Medulla oblongata (tissue), 1 donor: ENCODE results near the gene B4GALNT3.

Experiments used
- DNase-seq: peaks from one replicate; pipeline ENCODE4 v3.0.0-alpha.2; 2015; ENCODE audit errors: extremely low spot score

B4GALNT3 gene

DNA sequence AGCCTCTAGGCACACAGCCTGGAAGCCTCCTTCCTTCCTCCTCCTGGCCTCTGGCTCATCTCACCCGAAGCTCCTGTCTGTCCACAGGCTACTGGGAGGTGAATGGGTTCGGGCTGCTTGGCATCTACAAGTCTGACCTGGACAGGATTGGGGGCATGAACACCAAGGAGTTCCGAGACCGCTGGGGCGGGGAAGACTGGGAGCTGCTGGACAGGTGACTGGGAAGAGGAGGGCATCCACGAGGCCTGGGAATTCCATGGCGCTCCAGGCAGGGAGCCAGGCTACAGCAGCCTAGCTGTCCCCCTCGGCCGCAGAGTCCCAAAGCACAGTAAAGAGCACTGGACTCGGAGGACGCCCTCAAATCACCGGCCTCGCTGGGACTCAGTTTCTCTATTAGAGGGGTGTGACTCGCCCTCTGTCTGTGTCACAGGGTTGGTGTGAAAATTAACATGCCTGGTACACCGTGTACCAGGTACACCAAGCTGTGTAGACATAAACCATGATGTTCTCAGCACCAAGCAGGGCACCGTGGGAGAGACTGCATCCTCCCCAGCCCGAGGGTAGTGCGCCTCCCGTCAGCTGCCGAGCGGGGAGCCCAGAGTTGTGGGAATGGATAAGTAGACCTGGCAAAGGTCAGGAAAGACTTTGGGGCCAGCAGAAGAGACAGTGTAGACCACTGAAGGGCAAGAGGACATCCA is 99.6 kb downstream of the B4GALNT3 start:
- no peak for DNase-seq

GRCh38 chr12:559906-560455 is 100.2 kb downstream of the B4GALNT3 start:
- DNase-seq, result peak; percentile 54

DNA sequence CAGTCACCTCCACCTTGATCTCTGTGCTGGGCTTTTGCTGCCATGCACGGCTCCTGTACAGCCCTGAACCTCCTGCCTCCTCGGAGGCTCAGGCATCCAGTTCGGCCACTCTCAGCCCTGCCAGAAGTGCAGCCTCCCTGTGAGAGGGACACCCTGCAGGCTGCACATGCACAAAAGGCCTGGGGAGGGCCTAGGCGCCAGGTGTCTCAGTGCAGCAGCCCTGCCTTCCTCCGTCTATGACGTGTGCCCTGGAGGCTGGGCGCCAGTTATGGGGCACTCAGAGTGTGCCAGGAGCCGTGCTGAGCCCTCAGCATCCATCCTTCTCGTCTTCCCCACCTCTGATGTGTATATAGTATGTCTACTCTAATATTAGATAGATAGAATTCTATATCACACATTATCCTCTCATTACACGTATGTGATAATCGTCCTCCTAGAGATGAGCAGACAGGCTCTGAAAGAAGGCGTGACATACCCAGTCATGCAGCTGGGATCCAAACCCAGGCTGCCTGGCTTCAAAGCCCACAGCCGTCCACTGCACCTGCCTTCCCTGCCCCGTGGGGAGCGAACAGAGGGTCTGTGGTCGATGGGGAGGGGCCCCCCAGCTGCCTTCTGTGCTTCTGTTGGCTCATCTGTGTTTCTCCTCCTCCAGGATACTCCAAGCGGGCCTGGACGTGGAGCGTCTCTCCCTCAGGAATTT is 101.1 kb downstream of the B4GALNT3 start:
- no peak for DNase-seq

GRCh38 chr12:561391-561705 is 101.6 kb downstream of the B4GALNT3 start:
- DNase-seq, result no peak

DNA sequence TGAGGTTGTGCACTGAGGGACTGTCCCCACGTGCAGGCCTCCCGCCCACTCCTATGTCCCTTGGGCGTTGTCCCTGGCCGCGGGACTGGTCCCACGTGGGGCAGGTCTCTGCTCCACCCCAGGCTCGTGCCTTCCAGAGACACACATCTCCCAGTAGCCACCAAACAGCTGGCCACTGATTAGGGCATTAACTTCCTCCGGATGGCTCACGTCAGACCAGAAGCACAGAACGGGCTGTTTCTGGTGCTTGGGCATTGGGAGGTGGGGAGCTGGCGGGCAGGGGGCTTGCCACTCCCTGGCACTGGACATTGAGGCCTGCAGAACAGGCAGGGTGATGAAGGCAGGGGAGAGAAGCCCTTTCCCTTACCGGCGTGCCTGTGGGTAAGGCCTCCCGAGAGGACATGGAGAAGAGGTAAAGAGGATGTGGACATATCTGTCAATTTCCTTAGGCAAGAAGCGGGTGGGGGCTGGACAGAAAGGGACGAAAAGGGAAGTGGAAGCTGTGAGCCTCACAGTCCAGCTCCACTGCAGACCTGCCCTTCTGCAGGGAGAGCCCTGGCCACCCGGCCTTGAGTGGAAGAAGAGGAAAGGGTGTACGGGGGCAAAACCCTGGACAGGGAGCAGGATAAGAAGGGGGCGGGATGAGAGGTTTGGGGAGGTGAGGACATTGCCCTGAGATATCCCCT is 102.3 kb downstream of the B4GALNT3 start:
- DNase-seq, result peak; percentile 74

DNA sequence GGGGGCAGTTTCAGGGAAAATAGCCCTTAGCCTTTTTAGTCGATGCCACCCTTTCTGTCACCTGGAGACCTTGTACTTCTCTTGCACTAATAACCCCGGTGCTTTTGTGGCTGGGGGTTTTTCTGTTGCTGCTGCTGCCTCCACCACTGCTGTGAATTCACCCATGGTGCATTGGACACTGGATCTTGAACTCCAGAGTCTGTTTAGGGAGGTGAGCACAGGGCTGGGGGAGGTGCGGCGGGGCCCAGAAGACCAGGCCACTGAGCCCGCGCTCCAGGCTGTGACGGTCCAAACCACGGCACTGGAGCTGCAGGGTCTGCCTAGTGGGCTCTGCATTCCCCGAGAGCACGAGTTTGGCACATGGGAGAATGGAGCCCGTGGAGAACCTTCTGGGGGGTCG is 102.9 kb downstream of the B4GALNT3 start:
- no peak for DNase-seq

GRCh38 chr12:563250-563781 is 103.6 kb downstream of the B4GALNT3 start:
- no peak for DNase-seq

DNA sequence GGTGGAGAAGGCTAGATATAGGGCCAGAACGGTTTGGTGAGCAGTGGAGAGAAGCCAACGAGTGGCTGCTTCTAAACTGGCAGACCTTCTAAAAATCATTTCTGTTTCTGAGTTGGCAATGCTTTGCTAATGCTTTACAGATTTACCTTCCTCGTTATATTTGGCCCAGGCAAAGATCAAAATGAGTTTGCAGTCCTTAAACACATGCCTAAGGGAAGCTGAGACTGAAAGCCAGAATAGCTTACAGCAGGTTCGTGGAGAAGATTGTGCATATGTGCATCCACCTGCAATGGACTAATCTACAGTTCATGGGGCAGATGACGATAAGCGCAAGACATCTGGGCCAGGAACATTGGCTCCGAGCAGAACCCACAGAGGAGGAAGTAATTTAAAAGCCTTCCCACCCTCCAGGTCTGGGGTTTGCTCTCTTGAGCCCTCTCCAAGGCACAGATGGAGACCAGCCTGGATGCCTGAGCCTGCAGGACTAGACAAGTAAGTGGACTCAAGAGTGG is 104.1 kb downstream of the B4GALNT3 start:
- DNase-seq, result no peak

DNA sequence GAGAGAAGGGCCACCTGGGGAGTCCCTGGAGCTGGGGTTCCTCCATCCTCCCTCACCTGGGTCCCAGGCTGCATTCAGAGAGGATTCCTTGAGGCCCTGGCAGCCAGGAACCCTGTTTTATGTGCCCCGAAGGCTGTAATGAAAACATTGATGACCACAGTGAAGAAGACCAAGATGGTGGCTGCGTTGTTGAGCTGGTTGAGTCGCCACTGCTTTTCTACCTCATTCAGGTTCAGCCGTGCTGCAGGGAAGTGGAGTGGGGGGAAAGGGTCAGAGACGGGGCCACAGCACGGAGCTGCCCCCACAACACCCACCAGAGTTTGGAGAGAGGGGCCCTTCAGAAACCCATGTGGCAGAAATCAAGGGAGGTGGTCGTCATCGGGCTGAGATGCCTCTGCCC is 105.4 kb downstream of the B4GALNT3 start:
- DNase-seq, result no peak

- no peak for DNase-seq
Measured at GRCh38 chr12:565589-566105, 105.9 kb downstream of the B4GALNT3 start.

DNA sequence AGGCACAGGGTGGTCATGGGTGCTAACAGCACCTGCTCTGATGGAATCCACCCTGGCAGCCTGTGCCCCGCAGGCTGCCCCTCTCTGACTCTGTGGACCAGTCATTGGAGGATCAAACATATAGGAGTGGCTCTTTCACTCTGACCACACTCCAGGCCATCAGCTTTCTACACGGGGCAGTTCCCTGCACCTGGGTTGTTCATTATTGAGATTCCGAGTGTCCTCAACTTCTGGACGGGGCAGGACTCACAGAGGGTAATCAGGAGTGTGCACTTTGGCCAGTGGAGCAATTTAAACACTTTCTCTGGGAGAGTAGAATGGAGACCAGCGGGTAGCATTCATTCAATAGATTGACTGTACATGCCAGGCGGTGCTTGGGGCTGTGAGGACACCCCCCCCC is 108.7 kb downstream of the B4GALNT3 start:
- DNase-seq, result no peak

DNA sequence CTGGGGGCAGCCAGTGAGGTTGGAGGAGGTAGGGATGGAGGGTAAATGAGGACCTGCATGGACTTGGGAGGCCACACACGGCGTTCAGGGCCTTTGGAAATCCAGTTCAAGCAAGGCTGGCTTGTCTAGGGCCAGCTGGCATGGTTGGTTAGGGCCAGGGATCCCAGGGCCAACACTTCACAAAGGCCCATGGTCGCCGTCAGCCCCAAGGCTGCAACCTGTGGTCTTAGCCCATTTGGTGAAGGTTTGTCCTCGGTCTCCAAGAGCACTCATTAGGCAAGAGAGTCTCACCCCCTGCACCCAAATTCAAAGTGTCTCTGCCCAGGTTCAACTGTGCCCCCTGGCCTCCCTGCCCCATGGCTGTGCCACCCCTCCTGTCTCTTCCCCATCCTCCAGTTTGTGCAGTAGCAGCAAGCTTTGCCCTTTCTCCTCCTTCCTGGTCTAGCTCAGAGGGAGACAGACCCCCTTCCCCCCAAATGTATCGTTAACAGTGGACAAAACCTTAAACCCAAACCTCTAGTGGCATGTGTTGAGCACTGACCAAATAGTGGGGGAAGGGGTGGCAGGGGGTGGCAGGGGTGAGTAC is 109.4 kb downstream of the B4GALNT3 start:
- DNase-seq, result no peak

GRCh38 chr12:569803-570434 is 110.2 kb downstream of the B4GALNT3 start:
- DNase-seq, result peak; percentile 81

DNA sequence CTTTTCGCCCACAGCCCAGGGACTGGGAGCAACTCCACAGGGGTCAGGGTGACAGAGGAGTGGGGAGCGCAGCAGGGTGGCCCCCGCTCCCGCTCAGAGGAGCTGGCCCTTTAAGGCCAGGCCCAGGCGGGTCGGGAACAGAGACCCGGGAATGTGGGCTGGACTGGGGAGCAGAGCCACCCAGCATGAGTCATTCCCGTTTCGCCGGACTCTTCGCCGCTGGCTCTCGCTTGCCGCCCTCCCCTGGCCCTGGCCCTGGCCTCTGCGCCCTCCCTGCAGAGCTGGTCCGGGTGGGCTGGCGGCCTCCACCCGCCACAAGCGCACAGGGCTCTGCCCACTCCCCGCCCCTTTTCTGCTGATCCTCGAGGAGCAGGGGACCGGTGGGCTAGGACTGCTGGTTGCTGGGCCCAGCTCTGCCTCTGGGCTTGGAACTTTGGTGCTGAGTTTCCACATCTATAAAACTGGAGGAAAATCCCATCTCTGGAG is 110.7 kb downstream of the B4GALNT3 start:
- DNase-seq, result no peak

DNA sequence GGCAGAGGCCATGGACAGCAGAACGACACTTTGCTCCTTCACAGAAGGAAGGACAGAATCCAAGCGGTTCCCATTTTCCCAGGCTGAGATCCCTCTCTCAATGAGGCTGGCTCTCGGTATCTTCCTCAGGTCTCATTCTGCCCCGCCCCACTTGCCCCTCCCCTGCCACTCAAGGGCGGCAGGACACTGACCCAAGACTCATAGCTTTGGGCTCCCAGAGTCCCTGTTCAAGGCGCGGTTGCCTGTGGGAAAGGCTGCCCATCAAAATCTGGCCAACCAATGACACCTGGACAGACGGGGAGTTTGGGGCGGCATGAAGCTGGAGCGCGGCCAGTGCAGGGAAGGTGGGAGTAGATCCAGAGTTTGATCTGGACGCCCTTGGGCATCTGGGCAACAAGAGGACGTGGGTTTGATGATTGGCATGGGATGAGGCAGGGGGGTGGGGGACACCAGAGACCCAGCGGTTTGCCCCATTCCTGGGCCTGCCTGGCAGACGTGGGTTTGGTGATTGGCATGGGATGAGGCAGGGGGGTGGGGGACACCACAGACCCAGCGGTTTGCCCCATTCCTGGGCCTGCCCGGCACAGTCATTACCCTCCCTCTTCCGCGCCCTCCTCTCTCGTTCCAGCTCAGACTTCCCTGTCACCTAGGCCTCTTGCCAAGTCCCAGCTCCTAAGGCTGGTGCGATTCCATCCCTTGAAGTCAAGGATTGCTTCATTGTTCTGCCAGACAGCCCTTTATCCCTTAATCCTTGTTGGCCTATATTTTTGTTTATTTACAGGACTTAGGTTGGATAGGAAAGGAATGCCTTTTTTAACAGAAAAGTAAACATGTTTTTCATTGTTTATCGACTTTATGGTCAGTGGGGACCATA is 111.4 kb downstream of the B4GALNT3 start:
- peak; percentile 65 for DNase-seq

DNA sequence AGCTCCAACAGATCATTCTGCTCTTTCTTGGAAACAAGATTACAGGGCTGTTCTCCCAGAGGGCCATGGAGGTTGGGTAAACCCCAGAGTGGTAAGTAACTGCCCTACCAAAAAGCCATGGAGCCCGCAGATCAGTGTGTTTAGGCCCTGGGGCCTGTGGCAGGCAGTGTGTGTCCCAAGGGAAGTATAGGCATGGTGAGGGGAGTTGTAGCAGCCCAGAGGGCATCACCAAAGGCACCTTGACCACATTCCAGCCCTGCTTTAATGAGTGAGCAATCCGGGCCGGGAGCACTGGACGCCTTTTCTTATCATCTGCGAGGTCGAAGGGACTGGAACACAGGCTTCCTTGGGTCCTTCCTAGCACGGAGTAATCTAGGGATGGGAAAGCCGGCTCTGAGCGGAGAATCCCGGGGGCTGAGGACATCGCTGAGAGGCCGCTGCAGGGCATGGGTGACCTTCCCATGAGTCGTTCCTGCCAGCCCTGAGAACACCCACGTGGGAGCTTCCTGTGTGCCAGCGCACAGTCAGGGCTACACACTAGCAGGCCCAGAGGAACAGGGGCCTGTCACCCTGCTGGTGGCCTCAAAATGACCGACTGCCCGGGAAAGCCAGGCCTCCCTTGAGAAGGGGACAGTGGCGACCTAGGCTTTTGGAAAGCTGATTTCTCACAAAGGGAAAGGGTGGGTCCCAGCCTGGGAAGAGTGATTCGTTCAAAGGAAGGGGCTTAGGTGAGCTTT is 112.2 kb downstream of the B4GALNT3 start:
- DNase-seq, result no peak

DNA sequence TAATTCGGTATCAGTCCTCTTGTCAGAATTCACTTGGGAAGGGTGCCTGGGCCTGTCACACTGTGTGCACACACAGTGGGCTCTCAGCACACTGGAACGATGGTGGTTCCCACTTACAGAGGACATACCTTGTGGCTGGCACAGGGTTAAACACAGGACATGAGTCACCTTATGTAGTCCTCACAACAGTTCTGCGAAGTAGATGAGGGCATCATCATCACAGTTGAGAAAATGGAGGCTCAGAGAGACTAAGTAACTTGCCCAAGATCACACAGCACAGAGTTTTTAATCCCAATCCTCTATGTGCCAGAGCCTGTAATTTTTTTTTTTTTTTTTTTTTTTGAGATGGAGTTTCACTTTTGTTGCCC is 112.8 kb downstream of the B4GALNT3 start:
- no peak for DNase-seq

- no peak for DNase-seq
Measured at GRCh38 chr12:573232-573631, 113.5 kb downstream of the B4GALNT3 start.

GRCh38 chr12:574475-575128 is 114.9 kb downstream of the B4GALNT3 start:
- no peak for DNase-seq
